Bronchial epithelial cell (primary cell): ENCODE results near the gene TCEAL5. TPM values are rescaled to one million over a fixed set of nuclear protein-coding genes. Genes with fewer than 3 reads are reported as not detected.

Source experiments
- DNase-seq: peaks from one replicate; pipeline ENCODE4 v3.0.0-alpha.2; 2010; ENCODE audit warnings: low read depth
- FAIRE-seq: peaks from 2 replicates; lab custom pipeline; 2011; peaks lifted over from hg19 to GRCh38; lab: Jason Lieb, UNC
- H3K27me3 ChIP-seq: 2 replicates; pipeline ENCODE4 v1.5.1; 2011; ENCODE audit warnings: low read length; ENCODE audit not compliant: control insufficient read depth, insufficient read depth
- H3K36me3 ChIP-seq: 2 replicates; pipeline ENCODE4 v1.5.1; 2011; ENCODE audit warnings: low read length; ENCODE audit not compliant: control insufficient read depth, insufficient read depth
- H3K4me3 ChIP-seq: 2 replicates; pipeline ENCODE4 v1.5.1; 2011; ENCODE audit warnings: mild to moderate bottlenecking, low read depth, low read length, control low read depth
- total RNA-seq: library from RNA; depleted of rRNA; stranded (reverse); fragments of >200 nt; gene quantifications from 2 replicates; pipeline ENCODE4 v1.2.1, GENCODE V29; 2014
- TF ChIP-seq, protein P1 (sequence below): IDR thresholded peaks from 2 replicates; pipeline ENCODE4 v1.5.1; 2011; ENCODE audit warnings: mild to moderate bottlenecking, moderate library complexity, low read length, control low read depth, inconsistent platforms; ENCODE audit not compliant: insufficient read depth, severe bottlenecking

Gene TCEAL5
- total RNA-seq, 1 donor from 2014 or later, result not detected

DNA sequence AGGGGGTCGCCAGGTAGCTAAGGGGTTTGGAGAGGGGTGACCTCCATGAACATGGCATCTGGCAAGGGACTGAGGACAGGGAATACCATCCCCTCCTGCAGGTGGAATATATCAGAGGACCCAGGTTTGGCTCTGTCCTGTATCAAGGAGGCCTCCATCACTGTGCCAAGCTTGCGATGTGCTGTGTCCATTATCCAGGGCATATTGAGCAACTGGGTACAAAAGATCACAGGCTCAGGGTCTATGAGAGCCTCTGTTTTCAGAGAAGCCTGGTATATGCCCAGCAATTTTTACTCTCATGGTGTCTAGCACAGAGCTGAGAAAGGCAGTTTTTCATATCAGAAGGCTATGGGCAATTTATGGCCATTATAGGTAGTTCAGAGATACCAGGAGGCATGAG lies 16.6 kb upstream of the TCEAL5 start:
- TF ChIP-seq, protein P1, sequence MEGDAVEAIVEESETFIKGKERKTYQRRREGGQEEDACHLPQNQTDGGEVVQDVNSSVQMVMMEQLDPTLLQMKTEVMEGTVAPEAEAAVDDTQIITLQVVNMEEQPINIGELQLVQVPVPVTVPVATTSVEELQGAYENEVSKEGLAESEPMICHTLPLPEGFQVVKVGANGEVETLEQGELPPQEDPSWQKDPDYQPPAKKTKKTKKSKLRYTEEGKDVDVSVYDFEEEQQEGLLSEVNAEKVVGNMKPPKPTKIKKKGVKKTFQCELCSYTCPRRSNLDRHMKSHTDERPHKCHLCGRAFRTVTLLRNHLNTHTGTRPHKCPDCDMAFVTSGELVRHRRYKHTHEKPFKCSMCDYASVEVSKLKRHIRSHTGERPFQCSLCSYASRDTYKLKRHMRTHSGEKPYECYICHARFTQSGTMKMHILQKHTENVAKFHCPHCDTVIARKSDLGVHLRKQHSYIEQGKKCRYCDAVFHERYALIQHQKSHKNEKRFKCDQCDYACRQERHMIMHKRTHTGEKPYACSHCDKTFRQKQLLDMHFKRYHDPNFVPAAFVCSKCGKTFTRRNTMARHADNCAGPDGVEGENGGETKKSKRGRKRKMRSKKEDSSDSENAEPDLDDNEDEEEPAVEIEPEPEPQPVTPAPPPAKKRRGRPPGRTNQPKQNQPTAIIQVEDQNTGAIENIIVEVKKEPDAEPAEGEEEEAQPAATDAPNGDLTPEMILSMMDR, result no peak
- Histone ChIP-seq H3K4me3 (no peak overlapping the region), H3K36me3 (no peaks in the 10 kb centered on the region), H3K27me3 (no peaks in the 10 kb centered on the region)
- DNase-seq (no peak), FAIRE-seq (no peak)

GRCh38 chrX:103279624-103280023 lies 3.1 kb upstream of the TCEAL5 start:
- TF ChIP-seq, protein P1, result no peak
- no peak for FAIRE-seq
- no peak for DNase-seq
- no peak overlapping the region for H3K4me3 ChIP-seq
- H3K36me3 ChIP-seq, result no peaks in the 10 kb centered on the region
- H3K27me3 ChIP-seq, result peaks cover 9% of the 10 kb centered on the region

- TF ChIP-seq, protein P1, result no peak
- Histone ChIP-seq H3K27me3 (peaks cover 9% of the 10 kb centered on the region), H3K36me3 (no peaks in the 10 kb centered on the region), H3K4me3 (no peak overlapping the region)
- DNase-seq (no peak), FAIRE-seq (no peak)
These were observed 493 bp downstream of the TCEAL5 start for GRCh38 chrX:103275947-103276567.

- Histone ChIP-seq H3K27me3 (peaks cover 9% of the 10 kb centered on the region), H3K36me3 (no peaks in the 10 kb centered on the region), H3K4me3 (no peak overlapping the region)
- FAIRE-seq (no peak), DNase-seq (no peak)
- TF ChIP-seq, protein P1, result no peak
These were observed 2.3 kb downstream of the TCEAL5 start for GRCh38 chrX:103274284-103274683.

- no peak for DNase-seq
- TF ChIP-seq, protein P1, result no peak
- no peaks in the 10 kb centered on the region for H3K27me3 ChIP-seq
These were observed 18.3 kb downstream of the TCEAL5 start for GRCh38 chrX:103258275-103258674.

GRCh38 chrX:103256651-103257050 lies 19.9 kb downstream of the TCEAL5 start:
- FAIRE-seq (no peak), DNase-seq (no peak)
- Histone ChIP-seq H3K4me3 (no peak overlapping the region), H3K36me3 (no peaks in the 10 kb centered on the region), H3K27me3 (no peaks in the 10 kb centered on the region)
- TF ChIP-seq, protein P1, result no peak

More at GRCh38 chrX:103258275-103258674, 18.3 kb downstream of the TCEAL5 start:
- FAIRE-seq, result no peak
- H3K36me3 ChIP-seq, result no peaks in the 10 kb centered on the region
- H3K4me3 ChIP-seq, result no peak overlapping the region
